ENCODE measurements around the gene HEPACAM. TPM values are rescaled to one million over a fixed set of nuclear protein-coding genes. Genes with fewer than 3 reads are reported as not detected.

Gene HEPACAM
- total RNA-seq, 1 donor from 2014 or later = not detected

DNA sequence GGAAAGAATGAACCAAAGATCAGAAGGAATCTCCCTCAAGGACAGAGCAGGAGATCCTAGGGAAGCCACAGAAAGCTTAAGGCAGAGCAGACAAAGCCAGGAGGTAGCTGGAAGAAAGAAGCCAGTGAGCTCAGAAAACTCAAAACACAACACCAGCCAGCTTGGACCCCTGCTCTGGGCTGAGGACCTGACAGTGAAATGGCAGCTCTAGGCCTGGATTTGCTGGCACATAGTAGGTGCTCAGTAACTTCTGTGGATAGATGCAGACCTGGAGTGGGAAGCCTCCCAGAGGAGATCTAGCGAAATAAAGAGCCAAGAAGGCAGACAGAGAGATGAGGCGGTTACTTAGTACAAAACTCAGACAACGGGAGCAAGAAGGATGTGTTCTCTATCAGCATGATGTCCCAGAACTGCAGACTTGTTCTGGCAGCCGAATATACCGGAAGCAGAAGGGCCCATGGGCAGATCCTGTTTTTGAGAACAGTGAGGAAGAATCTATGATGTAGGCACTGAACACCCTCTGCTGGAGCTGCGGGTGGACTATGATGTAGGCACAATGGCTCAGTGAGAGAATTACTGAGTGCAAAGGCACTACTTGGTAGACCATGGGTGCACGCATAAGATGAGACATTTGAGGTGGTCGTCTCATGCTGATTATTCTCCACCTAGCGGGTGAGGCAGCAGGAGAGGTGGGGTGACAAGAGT is 42.9 kb downstream of the HEPACAM start:
- TF ChIP-seq, protein P1, sequence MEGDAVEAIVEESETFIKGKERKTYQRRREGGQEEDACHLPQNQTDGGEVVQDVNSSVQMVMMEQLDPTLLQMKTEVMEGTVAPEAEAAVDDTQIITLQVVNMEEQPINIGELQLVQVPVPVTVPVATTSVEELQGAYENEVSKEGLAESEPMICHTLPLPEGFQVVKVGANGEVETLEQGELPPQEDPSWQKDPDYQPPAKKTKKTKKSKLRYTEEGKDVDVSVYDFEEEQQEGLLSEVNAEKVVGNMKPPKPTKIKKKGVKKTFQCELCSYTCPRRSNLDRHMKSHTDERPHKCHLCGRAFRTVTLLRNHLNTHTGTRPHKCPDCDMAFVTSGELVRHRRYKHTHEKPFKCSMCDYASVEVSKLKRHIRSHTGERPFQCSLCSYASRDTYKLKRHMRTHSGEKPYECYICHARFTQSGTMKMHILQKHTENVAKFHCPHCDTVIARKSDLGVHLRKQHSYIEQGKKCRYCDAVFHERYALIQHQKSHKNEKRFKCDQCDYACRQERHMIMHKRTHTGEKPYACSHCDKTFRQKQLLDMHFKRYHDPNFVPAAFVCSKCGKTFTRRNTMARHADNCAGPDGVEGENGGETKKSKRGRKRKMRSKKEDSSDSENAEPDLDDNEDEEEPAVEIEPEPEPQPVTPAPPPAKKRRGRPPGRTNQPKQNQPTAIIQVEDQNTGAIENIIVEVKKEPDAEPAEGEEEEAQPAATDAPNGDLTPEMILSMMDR (IDR thresholded peaks at IDR 0.05; ENCODE audit: insufficient read depth, low read depth, low read length) = no peak
- no peak for TF ChIP-seq EZH2 (IDR thresholded peaks at IDR 0.05; ENCODE audit: insufficient read depth, low read length)
- Histone ChIP-seq H3K27ac (ENCODE audit: low read depth, low read length) (no peak overlapping the region), H3K36me3 (ENCODE audit: insufficient read depth, low read length) (no peaks in the 10 kb centered on the region), H4K20me1 (ENCODE audit: insufficient read depth, low read length) (no peaks in the 10 kb centered on the region), H3K4me1 (ENCODE audit: insufficient read depth, low read length) (peaks cover 18% of the 10 kb centered on the region), H3K4me2 (ENCODE audit: low read length) (no peak overlapping the region), H2AFZ (ENCODE audit: low read depth, low read length) (no peak overlapping the region), H3K9me3 (ENCODE audit: insufficient read depth, low read depth, low read length) (no peaks in the 10 kb centered on the region), H3K9ac (ENCODE audit: low read length) (no peak overlapping the region), H3K27me3 (ENCODE audit: insufficient read depth, low read length) (no peaks in the 10 kb centered on the region), H3K79me2 (ENCODE audit: insufficient read depth, low read length) (no peaks in the 10 kb centered on the region), H3K4me3 (ENCODE audit: insufficient read depth, low read depth, low read length) (no peak overlapping the region)
- Mint-ChIP-seq H3K36me3 (ENCODE audit: low read depth, unreplicated experiment) (no peaks in the 10 kb centered on the region), H3K27ac (ENCODE audit: unreplicated experiment) (no peak overlapping the region), H3K4me1 (ENCODE audit: low read depth, unreplicated experiment) (peaks cover 16% of the 10 kb centered on the region), H3K9me3 (ENCODE audit: unreplicated experiment) (no peaks in the 10 kb centered on the region), H3K4me3 (ENCODE audit: unreplicated experiment) (no peak overlapping the region), H3K27me3 (ENCODE audit: low read depth, unreplicated experiment) (peaks cover 49% of the 10 kb centered on the region)
- FAIRE-seq (no peak), DNase-seq (ENCODE audit: low read depth) (no peak)

DNA sequence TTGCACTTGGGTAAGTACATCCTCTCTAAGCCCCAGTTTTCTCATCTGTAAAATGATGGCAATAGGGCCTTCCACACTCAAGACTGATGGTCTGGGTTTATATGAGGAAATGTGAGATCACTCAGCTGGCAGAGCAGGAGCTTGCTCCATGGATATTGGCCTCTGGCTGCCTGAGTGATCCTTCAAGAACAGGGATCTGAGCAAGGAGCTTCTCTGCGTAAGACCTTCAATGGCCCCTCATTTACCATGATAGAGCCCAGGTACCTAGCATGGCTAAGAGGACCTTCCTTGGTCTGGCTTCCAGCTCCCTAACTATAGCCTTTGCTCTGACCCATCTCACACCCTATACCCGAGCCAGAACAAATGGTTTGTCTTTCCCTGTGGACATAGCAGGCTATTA is 43.7 kb downstream of the HEPACAM start:
- no peak for DNase-seq (ENCODE audit: low read depth)
- Mint-ChIP-seq H3K9me3 (ENCODE audit: unreplicated experiment) (no peaks in the 10 kb centered on the region), H3K36me3 (ENCODE audit: low read depth, unreplicated experiment) (no peaks in the 10 kb centered on the region), H3K4me1 (ENCODE audit: low read depth, unreplicated experiment) (peaks cover 10% of the 10 kb centered on the region), H3K4me3 (ENCODE audit: unreplicated experiment) (no peak overlapping the region), H3K27me3 (ENCODE audit: low read depth, unreplicated experiment) (peaks cover 52% of the 10 kb centered on the region), H3K27ac (ENCODE audit: unreplicated experiment) (no peak overlapping the region)
- Histone ChIP-seq H3K4me3 (ENCODE audit: insufficient read depth, low read depth, low read length) (no peak overlapping the region), H3K9me3 (ENCODE audit: insufficient read depth, low read depth, low read length) (no peaks in the 10 kb centered on the region), H4K20me1 (ENCODE audit: insufficient read depth, low read length) (no peaks in the 10 kb centered on the region), H3K27ac (ENCODE audit: low read depth, low read length) (no peak overlapping the region), H3K4me2 (ENCODE audit: low read length) (no peak overlapping the region), H3K9ac (ENCODE audit: low read length) (no peak overlapping the region), H3K27me3 (ENCODE audit: insufficient read depth, low read length) (no peaks in the 10 kb centered on the region), H3K4me1 (ENCODE audit: insufficient read depth, low read length) (peaks cover 11% of the 10 kb centered on the region), H3K79me2 (ENCODE audit: insufficient read depth, low read length) (no peaks in the 10 kb centered on the region), H2AFZ (ENCODE audit: low read depth, low read length) (no peak overlapping the region), H3K36me3 (ENCODE audit: insufficient read depth, low read length) (no peaks in the 10 kb centered on the region)
- FAIRE-seq = no peak
- TF ChIP-seq, protein P1 (IDR thresholded peaks at IDR 0.05; ENCODE audit: insufficient read depth, low read depth, low read length) = no peak
- TF ChIP-seq EZH2 (IDR thresholded peaks at IDR 0.05; ENCODE audit: insufficient read depth, low read length) = no peak

DNA sequence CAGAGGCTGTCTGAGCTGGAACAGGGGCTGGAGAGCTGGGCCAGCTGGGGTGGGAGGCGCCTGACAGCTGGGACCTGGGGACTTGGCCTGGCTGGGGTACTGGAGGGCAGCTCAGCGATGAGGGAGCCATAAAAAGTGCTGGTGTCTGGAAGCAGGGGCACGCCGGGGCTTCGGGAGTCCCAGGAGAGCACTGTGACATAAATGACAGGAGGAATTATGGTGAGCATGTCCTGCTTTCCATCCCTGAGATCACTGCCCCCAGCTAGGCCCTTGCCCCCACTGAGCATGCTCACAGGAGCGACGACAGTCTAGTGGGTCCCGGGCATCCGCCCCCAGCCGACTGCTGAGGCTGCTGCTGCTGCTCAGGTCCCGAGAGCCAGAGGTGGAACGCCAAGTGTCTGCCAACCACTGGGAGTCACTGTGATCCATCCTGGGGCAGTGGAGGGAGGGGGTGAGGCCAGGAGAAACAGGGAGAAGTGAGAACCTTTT is 44.4 kb downstream of the HEPACAM start:
- peaks cover 5% of the 10 kb centered on the region for H3K4me1 ChIP-seq (ENCODE audit: insufficient read depth, low read length)
- H3K9ac ChIP-seq (ENCODE audit: low read length) = no peak overlapping the region
- H3K27me3 Mint-ChIP-seq (ENCODE audit: low read depth, unreplicated experiment) = peaks cover 57% of the 10 kb centered on the region
- DNase-seq (ENCODE audit: low read depth) (no peak), FAIRE-seq (no peak)
- H3K36me3 ChIP-seq (ENCODE audit: insufficient read depth, low read length) = no peaks in the 10 kb centered on the region
- no peaks in the 10 kb centered on the region for H4K20me1 ChIP-seq (ENCODE audit: insufficient read depth, low read length)
- no peak overlapping the region for H3K4me3 Mint-ChIP-seq (ENCODE audit: unreplicated experiment)
- no peak overlapping the region for H3K4me3 ChIP-seq (ENCODE audit: insufficient read depth, low read depth, low read length)
- H3K4me2 ChIP-seq (ENCODE audit: low read length) = no peak overlapping the region
- H2AFZ ChIP-seq (ENCODE audit: low read depth, low read length) = no peak overlapping the region
- no peak overlapping the region for H3K27ac ChIP-seq (ENCODE audit: low read depth, low read length)
- no peaks in the 10 kb centered on the region for H3K27me3 ChIP-seq (ENCODE audit: insufficient read depth, low read length)
- H3K4me1 Mint-ChIP-seq (ENCODE audit: low read depth, unreplicated experiment) = peaks cover 8% of the 10 kb centered on the region
- TF ChIP-seq, protein P1 (IDR thresholded peaks at IDR 0.05; ENCODE audit: insufficient read depth, low read depth, low read length) = no peak
- TF ChIP-seq EZH2 (IDR thresholded peaks at IDR 0.05; ENCODE audit: insufficient read depth, low read length) = no peak
- no peaks in the 10 kb centered on the region for H3K9me3 ChIP-seq (ENCODE audit: insufficient read depth, low read depth, low read length)
- no peak overlapping the region for H3K27ac Mint-ChIP-seq (ENCODE audit: unreplicated experiment)
- H3K79me2 ChIP-seq (ENCODE audit: insufficient read depth, low read length) = no peaks in the 10 kb centered on the region
- no peaks in the 10 kb centered on the region for H3K9me3 Mint-ChIP-seq (ENCODE audit: unreplicated experiment)
- no peaks in the 10 kb centered on the region for H3K36me3 Mint-ChIP-seq (ENCODE audit: low read depth, unreplicated experiment)
